NCI-H2196 treated with DMSO at 0.1 percent for 48 hours (cell line): ENCODE measurements around the gene KIRREL3.
"Not testable (repeated sequence)": the region's sequence is repeated elsewhere in the genome, so short reads cannot be mapped to it uniquely, and the experiment has no call there.

Experiments
- DNase-seq: peaks from one replicate; lab custom pipeline; 2025; ENCODE audit not compliant: unreplicated experiment; lab: John Stamatoyannopoulos, UW

The KIRREL3 gene

DNA sequence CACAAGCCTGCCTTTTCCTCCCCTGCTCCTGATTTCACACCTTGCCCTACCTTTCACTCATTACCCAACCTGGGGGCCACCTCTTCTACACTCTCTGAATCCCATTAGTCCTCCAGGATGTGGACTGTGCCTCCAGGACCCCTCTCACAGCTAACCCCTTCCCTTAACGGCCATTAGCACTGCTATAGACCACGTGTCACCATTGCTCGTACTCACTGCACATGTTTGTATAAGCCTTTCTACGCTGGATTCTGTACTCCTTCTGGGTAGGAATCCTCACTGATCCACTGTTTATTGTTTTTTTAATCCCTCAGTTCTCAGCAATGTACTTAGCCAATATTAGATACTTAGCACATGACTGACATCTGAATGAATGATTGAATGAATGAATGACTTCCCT lies 40.9 kb downstream of the KIRREL3 start:
- DNase-seq = no peak

DNA sequence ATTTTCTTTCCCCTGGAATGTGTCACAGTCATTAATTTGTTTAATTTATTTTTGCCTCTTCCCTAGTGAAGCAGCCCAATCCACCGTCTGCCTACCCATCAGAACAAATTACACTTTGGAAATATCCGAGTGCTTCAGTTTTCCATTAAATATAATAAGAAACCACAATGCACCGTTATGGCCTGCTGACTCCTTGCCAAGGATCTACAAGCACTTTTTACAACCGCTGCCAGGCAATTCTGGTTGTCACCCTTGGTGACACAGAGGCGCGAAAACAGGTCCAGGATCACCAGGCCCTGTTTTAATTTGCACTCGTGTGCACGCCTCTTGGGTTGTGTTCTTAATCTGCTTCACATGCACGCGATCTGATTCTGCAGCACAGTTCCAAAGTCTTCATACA lies 43.9 kb downstream of the KIRREL3 start:
- DNase-seq = no peak

DNA sequence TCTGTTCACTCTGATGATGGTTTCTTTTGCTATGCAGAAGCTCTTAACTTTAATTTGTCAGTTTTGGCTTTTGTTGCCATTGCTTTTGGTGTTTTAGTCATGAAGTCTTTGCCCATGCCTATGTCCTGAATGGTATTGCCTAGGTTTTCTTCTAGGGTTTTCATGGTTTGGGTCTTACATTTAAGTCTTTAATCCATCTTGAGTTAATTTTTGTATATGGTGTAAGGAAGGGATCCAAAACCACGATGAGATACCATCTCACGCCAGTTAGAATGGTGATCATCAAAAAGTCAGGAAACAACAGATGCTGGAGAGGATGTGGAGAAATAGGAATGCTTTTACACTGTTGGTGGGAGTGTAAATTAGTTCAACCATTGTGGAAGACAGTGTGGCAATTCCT lies 48.0 kb downstream of the KIRREL3 start:
- not testable (repeated sequence) for DNase-seq

- no peak for DNase-seq
Measured at GRCh38 chr11:126951465-126951864, 49.1 kb downstream of the KIRREL3 start.

DNA sequence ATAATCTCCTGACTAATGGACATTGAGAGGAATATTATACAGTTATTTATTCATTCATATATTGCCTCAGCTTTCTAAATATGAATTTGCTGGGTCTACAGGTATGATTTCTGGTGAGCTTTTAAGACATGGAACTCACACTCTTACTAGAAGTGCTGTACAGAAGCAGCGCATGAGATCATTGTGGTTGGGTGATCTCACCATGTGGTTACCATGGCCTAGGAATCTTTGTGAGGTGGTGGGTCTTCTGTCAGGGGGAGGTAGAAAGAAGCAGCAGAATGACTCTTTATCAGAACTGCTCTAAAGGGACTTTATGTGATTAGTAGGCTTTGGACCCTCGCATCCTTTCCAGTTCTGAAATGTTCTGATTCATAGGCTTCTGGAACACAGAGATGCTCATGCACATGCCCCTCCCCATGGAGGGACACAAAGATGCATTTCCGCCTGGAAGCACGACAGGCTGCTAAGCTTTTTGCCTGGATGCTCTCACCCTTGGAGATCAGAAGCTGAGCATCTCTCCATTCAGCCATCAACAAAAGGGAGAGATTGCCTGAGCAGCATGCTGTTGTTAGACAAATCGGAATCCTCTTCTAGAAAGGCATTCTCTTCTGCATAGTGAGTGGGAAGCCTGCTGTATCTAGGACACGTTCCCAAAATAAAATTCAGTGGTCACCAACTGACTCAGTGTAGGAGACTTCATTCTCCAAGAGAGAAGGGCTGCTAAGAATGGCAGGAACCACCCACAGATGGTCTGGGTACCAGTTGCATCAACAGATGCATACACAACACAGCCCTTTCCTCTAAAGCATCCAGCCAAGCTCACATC lies 51.3 kb downstream of the KIRREL3 start:
- no peak for DNase-seq

DNA sequence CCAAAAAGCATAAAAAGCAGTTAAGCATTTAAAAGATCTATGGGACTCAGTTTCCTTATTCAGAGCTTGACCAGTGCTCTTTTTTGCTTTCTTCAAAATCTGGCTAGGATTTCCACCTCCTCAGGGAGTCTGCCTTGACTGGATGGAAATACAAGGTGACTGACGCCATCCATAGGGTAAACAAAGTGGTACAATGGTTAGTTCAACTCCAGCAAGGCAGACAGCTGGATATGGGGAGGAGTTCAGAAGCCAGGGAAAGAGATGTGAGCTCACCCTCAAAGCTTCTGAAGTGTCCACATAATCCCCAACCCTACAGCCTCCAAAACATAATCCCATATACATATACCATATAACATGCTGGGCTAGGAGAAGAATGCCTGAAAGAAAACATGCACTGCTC lies 52.0 kb downstream of the KIRREL3 start:
- DNase-seq = no peak

- no peak for DNase-seq
Measured at GRCh38 chr11:126945319-126945718, 55.3 kb downstream of the KIRREL3 start.

- DNase-seq = no peak
Measured at GRCh38 chr11:126943316-126943715, 57.3 kb downstream of the KIRREL3 start.

- DNase-seq = no peak
Measured at GRCh38 chr11:126942146-126942545, 58.4 kb downstream of the KIRREL3 start.

- no peak for DNase-seq
Measured at GRCh38 chr11:126939552-126939951, 61.0 kb downstream of the KIRREL3 start.

GRCh38 chr11:126938718-126939117 lies 61.9 kb downstream of the KIRREL3 start:
- DNase-seq = no peak

DNA sequence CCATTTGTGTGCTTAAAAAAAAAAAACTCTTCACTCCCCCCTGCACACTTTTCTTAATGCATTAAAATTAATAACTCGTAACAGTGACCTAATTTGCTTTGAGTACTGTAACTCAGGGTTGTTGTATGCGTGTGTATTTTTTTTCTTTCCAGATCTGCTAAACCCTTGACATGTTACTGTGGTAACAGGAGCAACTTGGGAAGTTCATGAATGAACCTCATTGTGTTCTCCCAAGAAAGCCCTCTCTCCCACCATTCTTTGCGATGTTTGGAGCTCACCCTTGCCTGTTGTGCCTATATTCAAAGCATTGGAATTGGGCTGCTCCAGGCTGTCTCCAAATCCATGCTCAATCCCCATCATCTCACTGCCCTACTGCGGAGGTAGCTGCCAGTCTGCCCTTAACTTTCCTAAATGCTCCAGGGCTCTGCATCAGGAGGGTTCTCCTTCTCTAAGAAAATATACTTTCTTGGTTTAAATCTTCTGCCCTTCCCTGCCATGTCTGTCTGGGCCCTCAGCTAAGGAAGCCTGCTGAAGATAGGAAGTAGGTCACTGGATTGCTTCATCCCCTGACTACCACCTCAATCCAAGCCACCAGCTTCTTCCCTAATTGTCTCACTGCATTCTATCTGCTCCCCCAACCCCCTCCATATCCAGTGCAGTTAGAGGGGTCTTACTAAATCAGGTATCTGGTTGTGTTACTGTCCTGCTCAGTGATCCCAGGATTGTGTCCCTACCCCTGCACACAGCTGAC lies 70.3 kb downstream of the KIRREL3 start:
- DNase-seq = no peak

GRCh38 chr11:126929179-126930061 lies 71.2 kb downstream of the KIRREL3 start:
- DNase-seq = no peak

DNA sequence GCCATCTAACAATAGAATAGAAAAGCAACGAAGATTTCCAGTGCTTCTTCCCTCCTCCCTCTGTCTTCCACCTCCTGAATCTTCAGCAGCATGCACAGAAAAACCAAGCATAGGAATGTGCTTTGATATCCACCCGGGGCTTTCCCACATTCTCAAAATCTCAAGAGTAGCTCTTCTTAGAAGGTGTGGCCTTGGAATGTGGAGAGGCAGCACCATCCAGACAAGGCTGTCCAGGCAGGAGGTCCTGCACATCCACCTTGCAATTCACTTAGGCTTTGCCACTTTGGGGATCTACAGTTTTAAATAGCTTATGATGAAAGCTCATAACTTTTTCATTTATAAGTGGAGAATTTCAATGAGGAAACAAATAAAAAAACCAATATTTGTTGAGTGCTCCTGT lies 72.9 kb downstream of the KIRREL3 start:
- DNase-seq = no peak

DNA sequence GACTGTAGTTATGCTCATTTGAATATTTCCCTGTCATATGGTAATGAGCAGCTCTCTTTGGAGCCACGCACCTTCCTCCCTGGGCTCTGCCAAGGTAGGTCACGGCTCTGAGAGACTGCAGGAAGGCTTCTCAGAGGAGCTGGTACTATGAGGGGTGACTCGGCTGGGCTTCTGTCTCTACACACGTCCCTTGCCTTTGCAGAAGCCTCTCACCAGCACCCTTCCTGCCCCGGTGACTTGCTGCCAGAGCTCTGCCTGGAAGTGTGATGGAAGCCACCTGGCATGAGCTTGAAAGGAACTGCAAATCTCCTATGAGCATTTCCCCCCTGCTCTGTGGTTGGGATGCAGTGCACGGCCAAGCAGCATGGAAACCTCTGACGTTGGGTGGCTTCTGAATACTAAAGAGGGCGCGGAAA lies 74.2 kb downstream of the KIRREL3 start:
- no peak for DNase-seq

DNA sequence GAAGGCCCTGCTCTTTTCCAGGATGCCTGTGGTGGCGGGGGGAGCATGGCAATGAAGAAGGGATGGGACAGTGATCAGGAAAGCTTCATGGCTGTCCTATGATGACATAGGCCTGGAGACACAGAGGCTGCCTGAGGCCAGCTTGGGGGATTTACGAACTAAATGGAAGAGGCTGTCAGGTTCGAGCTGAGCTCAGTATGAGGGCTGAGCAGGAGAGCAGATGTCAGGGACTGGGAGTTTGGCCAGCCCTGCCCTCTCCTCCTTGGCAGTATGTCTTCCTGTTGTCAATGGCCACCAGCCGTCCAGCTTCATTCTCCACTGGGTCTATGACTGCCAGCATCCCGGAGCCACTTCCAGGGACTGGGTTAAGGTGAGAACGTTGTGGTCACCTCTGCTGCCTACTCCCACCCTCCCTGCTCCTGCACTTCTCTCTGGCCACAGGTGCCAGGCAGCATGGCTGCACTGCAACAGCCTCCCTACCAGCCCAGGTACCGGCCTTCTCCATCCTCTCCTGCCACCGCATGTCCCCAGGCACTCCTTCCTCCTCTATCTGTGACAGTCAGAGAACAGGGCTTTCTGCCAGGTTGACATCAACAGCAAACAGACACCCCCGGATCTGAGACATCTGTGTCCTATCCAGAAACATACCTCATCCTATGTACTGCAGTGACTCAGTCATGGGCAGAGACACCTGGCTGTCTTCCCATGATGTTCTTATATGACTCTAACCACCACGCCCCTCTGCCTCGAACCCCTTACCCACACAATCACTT lies 75.1 kb downstream of the KIRREL3 start:
- DNase-seq = no peak

GRCh38 chr11:126924376-126925040 lies 76.1 kb downstream of the KIRREL3 start:
- no peak for DNase-seq

DNA sequence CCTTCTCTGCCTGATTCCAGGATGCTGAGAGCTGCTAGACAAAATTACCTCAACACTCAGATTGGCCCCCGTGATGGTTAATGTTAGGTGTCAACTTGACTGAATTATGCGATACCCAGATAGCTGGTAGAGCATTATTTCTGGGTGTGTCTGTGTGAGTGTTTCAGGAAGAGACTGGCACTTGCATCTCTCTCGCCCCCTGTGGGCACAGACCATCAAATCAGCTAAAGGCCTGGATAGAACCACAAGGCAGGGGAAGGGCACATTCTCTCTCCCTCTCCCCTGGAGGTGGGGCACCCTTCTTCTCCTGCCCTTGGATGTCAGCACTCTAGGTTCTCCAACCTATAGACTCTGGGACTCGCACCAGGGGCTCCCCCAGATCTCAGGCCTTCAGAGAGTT lies 79.7 kb downstream of the KIRREL3 start:
- DNase-seq = no peak

DNA sequence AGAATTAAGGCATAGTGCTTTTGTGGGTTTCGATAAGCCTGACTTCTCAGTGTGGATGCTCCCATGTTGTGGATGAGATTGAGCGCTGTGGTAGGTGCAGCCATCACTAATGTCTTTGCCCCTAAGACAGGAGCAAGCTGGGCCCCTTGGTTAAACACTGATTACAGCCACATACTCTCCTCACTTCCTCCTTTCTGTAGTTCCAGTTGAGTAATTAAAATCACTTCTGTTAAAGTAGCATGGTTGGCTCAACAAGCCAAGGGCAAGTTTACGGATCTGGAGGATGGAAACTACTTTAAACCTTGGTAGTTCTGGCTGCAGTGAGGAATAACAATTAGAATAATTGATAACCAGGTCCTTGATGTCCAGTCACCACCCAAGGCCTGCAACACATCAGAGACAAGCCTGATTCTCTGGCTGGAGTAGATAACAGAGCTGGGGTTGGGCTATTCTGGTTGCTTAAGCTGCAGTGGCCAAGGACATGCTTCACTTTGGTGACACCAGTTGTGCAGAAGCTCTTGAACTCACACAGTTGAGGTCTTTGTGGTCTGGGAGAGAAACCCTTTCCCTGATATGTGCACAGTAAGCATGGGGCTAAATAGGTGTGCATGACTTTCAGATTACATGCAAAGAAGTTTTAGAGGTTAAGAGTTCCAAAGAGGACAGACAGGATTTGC lies 81.3 kb downstream of the KIRREL3 start:
- DNase-seq = no peak

DNA sequence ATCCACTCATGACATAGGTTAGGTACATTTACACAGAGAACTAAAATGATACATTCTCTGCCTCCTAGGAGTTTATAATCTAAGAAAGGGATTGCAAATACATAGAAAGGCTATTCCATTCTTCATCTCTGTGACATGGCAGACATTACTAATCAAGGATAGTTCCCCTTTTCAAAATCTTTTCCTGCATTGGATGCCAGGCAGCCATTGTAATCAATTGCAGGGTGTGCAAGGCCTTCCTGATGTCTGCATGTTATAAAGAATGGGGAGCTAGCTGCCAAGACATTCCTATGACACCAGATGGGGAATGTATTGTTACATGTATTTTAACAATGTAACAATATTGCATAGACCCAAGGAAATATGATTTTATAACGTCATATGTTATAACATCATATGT lies 82.0 kb downstream of the KIRREL3 start:
- DNase-seq = no peak
